GM19035 (cell line): Measurements from ENCODE around the gene DNAJB1.

Experiments
- ATAC-seq: cut with Tn5 transposase; IDR thresholded peaks from one replicate; pipeline ENCODE4 v1.9.1; 2021; ENCODE audit not compliant: unreplicated experiment

The DNAJB1 gene

GRCh38 chr19:14496029-14496833 lies 22.0 kb downstream of the DNAJB1 start, which contains the start of gene GIPC1:
TSS of gene GIPC1 (minus strand) at chr19:14496127. CDS start at chr19:14482976, 13,151 bp downstream.
- ATAC-seq, result peak; percentile 85

- ATAC-seq, result peak; percentile 20
Measured at GRCh38 chr19:14495672-14496028, 22.5 kb downstream of the DNAJB1 start.

DNA sequence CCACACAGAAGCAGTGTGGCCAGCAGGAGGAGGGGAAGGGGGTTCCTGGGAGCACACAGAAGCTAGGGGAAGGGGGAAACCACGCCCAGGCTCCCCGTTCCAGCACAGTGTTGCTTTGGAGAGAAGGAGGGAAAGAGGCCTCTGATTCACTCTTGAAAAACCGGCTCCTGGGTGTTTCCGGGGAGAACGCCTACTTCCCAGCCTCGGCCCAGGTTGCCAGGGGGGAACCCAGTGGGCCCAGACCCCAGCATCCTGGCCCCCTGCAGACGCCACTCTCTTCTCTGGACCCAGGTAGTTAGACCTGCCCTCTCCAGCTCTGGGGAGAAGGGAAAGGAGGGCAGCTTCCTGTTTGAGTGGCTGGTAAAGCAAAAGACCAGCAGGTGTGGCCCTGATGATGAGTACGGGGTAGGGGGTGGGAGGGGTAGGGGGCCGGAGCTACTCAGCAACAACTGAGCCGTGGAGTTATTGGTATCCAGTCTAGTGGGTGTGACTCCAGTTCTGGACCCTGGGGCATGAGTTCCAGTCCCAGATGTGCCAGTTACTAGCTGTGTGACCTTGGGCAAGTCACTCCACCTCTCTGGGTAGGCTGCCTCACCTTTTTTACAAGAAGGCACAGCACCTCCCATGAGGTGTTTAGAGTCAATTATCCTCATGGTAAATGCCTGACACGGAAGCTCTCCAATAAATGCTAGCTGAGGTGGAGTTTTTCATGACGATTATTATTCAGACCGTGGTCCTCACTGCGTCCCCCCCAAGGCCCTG lies 23.1 kb downstream of the DNAJB1 start:
- no peak for ATAC-seq

GRCh38 chr19:14494411-14494810 lies 23.8 kb downstream of the DNAJB1 start:
- no peak for ATAC-seq

GRCh38 chr19:14492756-14493337 lies 25.4 kb downstream of the DNAJB1 start:
- no peak for ATAC-seq

DNA sequence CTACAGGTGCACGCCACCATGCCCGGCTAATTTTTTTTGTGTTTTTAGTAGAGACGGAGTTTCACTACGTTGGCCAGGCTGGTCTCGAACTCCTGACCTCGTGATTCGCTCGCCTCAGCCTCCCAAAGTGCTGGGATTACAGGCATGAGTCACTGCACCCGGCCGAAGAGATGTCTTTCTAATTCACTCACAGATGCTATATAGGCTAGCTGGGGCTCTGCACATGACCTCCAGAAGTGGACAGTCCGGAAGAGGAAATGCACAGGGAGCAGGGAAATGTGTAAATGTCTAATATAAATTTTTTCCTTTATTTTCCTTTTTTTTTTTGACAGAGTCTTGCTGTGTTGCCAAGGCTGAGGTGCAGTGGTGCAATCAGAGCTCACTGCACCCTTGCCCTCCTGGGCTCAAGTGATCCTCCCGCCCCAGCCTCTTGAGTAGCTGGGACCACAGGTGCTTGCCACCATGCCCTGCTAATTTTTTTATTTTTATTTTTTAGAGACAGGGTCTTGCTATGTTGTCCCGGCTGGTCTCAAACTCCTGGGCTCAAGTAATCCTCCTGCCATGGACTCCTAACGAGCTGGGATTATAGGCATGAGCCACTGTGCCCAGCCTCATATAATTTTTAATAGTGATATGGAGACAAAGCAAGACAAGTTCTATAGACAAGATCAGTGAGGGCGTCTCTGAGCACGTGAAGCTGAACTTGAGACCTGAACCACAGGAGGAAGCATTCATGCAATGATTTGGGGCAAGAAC lies 30.6 kb downstream of the DNAJB1 start:
- ATAC-seq, result no peak

DNA sequence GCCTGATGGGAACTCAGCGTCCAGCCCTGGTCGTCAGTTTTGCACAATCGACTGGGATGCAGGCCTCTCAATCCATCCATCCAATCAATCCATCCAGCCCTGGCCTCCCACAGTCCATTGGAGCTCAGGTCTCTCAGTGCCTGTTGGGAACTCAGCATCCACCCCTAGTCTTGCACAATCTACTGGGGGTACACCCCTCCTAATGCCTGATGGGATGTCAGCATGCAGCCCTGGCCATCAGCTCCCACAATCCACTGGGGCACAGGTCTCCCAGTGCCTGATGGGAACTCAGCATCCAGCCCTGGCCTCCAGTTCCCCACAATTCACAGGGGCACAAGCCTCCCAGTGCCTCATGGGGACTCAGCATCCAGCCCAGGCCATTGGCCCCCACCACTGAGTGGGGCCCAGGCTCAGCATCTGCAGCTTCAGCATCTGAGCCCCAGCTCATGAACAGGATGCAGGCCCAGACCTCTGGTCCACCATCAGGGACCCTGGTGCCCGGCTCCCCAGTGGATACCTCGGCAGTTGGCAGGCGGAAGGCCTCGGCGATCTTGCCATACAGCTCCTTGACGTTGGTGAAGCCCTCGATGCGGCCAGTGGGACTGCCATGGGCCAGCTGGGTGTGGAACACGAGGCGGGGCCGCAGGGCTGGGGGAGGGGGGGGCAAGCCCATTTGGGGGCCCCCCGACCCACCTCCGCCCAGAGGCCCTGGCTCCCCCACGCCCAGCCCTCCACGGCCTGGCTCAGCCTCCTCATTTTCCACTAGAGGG lies 35.8 kb downstream of the DNAJB1 start:
- ATAC-seq, result no peak

DNA sequence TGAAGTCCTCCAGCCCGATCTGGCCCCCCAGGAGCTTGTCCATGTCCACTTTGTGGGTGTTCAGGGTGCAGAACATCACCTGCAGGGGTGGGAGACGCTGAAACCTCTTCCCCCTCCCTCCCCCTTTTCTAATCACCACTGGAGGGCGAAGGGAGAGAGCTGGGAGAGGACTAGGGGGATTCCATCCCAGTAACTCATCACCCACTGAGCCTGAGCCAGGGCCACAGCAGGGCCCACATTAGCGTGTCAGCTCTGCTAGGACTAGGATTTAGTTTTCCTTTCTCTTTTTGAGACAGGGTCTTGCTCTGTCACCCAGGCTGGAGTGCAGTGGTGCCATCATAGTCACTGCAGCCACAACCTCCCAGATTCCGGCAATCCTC lies 37.5 kb downstream of the DNAJB1 start:
- no peak for ATAC-seq

GRCh38 chr19:14479975-14480699 lies 38.1 kb downstream of the DNAJB1 start:
- no peak for ATAC-seq

GRCh38 chr19:14479309-14479974 lies 38.8 kb downstream of the DNAJB1 start:
- ATAC-seq, result no peak

GRCh38 chr19:14478113-14478545 lies 40.1 kb downstream of the DNAJB1 start:
- ATAC-seq, result no peak

DNA sequence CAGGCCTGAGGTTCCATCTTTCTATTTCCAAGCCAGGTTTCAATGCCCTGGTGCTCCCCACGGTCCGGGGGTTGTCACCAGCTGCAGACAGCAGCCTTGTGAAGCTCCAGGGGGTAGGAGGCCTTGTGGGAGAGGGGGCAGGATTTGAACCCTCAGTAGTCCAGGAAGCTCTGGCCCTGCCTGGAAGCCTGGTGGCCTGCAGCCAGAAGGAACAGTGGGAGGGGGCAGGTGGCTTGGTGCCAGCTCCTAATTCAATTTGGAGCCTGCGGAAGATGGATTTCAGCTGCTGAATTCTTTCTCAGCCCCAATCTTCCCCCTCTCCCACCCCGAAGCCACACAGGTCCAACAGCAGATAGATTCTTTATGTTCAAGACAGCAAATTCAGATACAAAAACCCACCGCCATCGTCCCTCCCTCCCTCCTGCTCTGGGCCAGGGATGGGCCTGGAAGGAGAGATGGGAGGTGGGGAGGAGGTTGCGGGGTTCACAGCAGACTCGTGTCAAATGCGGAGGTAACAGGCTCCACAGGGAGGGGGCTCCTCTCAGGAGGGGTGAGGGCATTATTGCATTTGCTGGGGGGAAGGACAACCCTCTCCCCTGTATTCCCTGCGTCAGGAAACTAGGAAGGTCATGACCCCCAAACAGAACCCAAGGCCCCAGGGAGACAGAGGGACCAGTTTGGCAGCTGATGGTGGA lies 40.6 kb downstream of the DNAJB1 start:
- no peak for ATAC-seq

- ATAC-seq, result no peak
Measured at GRCh38 chr19:14476673-14477401, 41.4 kb downstream of the DNAJB1 start.

- no peak for ATAC-seq
Measured at GRCh38 chr19:14476327-14476672, 41.9 kb downstream of the DNAJB1 start.

DNA sequence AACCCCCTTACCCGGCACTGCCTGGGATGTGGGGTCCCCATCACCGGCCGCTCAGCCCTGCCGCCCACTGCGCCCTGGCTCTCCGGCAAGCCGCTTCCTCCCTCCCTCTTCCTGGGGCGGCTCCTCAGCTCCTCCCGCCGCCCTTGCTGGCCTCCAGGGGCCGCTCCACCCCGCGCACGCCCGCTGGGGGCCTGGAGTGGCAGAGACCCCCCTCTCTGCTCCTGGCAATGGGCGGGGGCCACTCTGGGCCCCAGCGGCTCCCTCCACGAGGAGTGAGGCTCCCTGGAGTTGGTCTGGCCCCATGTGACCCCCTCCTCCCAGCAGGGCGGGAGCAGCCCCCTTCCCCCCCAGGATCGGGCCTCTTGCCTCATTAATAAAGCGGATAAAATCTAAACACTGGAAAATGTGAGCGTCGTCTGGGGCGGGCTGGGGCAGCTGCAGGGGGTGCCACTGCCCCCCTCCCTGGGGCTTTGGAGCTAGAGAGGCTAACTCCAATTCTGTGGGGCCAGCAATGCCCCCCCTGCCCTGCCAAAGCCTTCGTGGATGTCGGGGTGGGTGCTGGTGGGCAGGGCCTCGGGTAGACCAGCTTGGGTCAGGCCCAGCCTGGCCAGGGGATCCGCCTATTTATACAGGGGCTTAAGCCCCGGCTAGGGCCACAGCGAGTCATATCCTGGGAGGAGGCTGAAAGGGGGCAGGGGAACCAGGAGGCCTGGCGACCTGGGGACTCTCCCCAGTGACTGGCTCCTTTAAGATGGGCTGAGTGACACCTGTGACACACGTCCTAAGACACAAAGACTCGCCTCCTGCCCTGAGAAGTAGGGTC lies 42.7 kb downstream of the DNAJB1 start, which contains the start of gene PTGER1:
Gene PTGER1 (minus strand): TSS at position 104 of the 823 bp plus-strand sequence. CDS start 1,034 bp downstream, outside the sequence.
- ATAC-seq, result no peak

- ATAC-seq, result no peak
Measured at GRCh38 chr19:14474827-14475226, 43.4 kb downstream of the DNAJB1 start.

DNA sequence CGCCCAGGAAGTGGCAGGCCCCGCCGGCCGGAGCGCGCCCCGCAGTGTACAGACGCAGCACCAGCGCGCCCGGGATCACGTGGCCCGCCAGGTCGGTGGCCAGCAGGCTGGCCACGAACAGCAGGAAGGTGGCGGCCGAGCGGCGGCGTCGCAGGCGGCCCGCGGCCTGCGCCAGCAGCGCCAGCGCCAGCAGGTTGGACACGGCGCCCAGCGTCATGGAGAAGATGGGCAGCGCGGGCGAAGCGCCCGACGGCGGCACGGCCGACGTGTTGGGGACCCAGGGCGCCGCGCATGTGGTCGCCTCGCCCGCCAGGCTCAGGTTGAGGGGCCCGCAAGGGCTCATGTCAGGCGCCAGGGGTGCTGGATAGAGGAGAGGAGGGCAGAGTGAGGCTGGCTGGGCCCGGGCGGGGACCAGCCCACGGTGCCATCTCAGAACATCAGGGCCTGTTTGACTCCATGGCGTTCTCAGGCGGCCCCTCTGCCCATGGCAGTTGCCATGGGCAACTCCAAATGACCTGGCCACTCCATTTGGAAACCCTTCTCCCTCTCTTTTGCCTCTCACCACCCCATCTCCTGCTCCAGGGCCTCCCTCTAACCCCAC lies 44.1 kb downstream of the DNAJB1 start:
- ATAC-seq, result no peak
